ENCODE data around the gene ADIRF. TPM values are rescaled to one million over a fixed set of nuclear protein-coding genes. Genes with fewer than 3 reads are reported as not detected.
"Not testable (repeated sequence)": the region's sequence is repeated elsewhere in the genome, so short reads cannot be mapped to it uniquely, and the experiment has no call there.

ADIRF gene
- total RNA-seq, 1 donor: 11.9 TPM

- Histone ChIP-seq H3K36me3 (ENCODE audit: insufficient read depth, low read length) (no peaks in the 10 kb centered on the region), H3K4me2 (ENCODE audit: insufficient read depth, low read length) (no peak overlapping the region), H3K4me3 (ENCODE audit: insufficient read depth, low read length) (no peak overlapping the region), H3K27me3 (ENCODE audit: insufficient read depth, low read length) (peaks cover 5% of the 10 kb centered on the region), H3K9me3 (ENCODE audit: low read depth, low read length) (no peaks in the 10 kb centered on the region), H3K27ac (ENCODE audit: low read depth, low read length) (no peak overlapping the region), H3K79me2 (ENCODE audit: insufficient read depth, low read length) (no peaks in the 10 kb centered on the region), H2AFZ (ENCODE audit: low read length) (no peak overlapping the region), H3K4me1 (ENCODE audit: insufficient read depth, low read length) (no peaks in the 10 kb centered on the region), H4K20me1 (ENCODE audit: insufficient read depth, low read length) (no peaks in the 10 kb centered on the region)
- DNase-seq (ENCODE audit: insufficient read length, low spot score, missing footprints): peak; percentile 49
- TF ChIP-seq CTCF (IDR thresholded peaks at IDR 0.05; ENCODE audit: extremely low read depth, low read depth, low read length): no peak
These were observed 21.8 kb upstream of the ADIRF start for GRCh38 chr10:86946213-86947155.

- H3K36me3 ChIP-seq (ENCODE audit: insufficient read depth, low read length); DNase-seq (ENCODE audit: insufficient read length, low spot score, missing footprints); H3K27ac ChIP-seq (ENCODE audit: low read depth, low read length); H3K4me3 ChIP-seq (ENCODE audit: insufficient read depth, low read length); H3K4me1 ChIP-seq (ENCODE audit: insufficient read depth, low read length); H3K4me2 ChIP-seq (ENCODE audit: insufficient read depth, low read length); H3K9me3 ChIP-seq (ENCODE audit: low read depth, low read length); H3K79me2 ChIP-seq (ENCODE audit: insufficient read depth, low read length); H2AFZ ChIP-seq (ENCODE audit: low read length); H3K27me3 ChIP-seq (ENCODE audit: insufficient read depth, low read length); H4K20me1 ChIP-seq (ENCODE audit: insufficient read depth, low read length): not testable (repeated sequence)
These were observed 20.5 kb upstream of the ADIRF start for GRCh38 chr10:86947806-86948205.

GRCh38 chr10:86950349-86950748 is 17.9 kb upstream of the ADIRF start:
- H3K27me3 ChIP-seq (ENCODE audit: insufficient read depth, low read length): peaks cover 5% of the 10 kb centered on the region
- no peak overlapping the region for H3K27ac ChIP-seq (ENCODE audit: low read depth, low read length)
- no peak for TF ChIP-seq CTCF (IDR thresholded peaks at IDR 0.05; ENCODE audit: extremely low read depth, low read depth, low read length)
- peaks cover 6% of the 10 kb centered on the region for H3K4me1 ChIP-seq (ENCODE audit: insufficient read depth, low read length)
- H4K20me1 ChIP-seq (ENCODE audit: insufficient read depth, low read length): no peaks in the 10 kb centered on the region
- H3K4me2 ChIP-seq (ENCODE audit: insufficient read depth, low read length): no peak overlapping the region
- no peaks in the 10 kb centered on the region for H3K9me3 ChIP-seq (ENCODE audit: low read depth, low read length)
- no peak overlapping the region for H3K4me3 ChIP-seq (ENCODE audit: insufficient read depth, low read length)
- no peaks in the 10 kb centered on the region for H3K79me2 ChIP-seq (ENCODE audit: insufficient read depth, low read length)
- DNase-seq (ENCODE audit: insufficient read length, low spot score, missing footprints): peak; percentile 44
- H3K36me3 ChIP-seq (ENCODE audit: insufficient read depth, low read length): no peaks in the 10 kb centered on the region
- no peak overlapping the region for H2AFZ ChIP-seq (ENCODE audit: low read length)

- Histone ChIP-seq H4K20me1 (ENCODE audit: insufficient read depth, low read length) (no peaks in the 10 kb centered on the region), H2AFZ (ENCODE audit: low read length) (no peak overlapping the region), H3K4me1 (ENCODE audit: insufficient read depth, low read length) (peaks cover 6% of the 10 kb centered on the region), H3K27ac (ENCODE audit: low read depth, low read length) (no peak overlapping the region), H3K36me3 (ENCODE audit: insufficient read depth, low read length) (no peaks in the 10 kb centered on the region), H3K27me3 (ENCODE audit: insufficient read depth, low read length) (peaks cover 4% of the 10 kb centered on the region), H3K4me2 (ENCODE audit: insufficient read depth, low read length) (no peak overlapping the region), H3K9me3 (ENCODE audit: low read depth, low read length) (no peaks in the 10 kb centered on the region), H3K79me2 (ENCODE audit: insufficient read depth, low read length) (no peaks in the 10 kb centered on the region), H3K4me3 (ENCODE audit: insufficient read depth, low read length) (no peak overlapping the region)
- TF ChIP-seq CTCF (IDR thresholded peaks at IDR 0.05; ENCODE audit: extremely low read depth, low read depth, low read length): no peak
- DNase-seq (ENCODE audit: insufficient read length, low spot score, missing footprints): peak; percentile 31
These were observed 17.0 kb upstream of the ADIRF start for GRCh38 chr10:86951184-86951761.

Data from osteoblast (primary cell).